Measurements from ENCODE around the gene WBP2.
A peak's percentile ranks its signal among the peaks of the same experiment; 100 is the strongest.
"Not testable (repeated sequence)": the region's sequence is repeated elsewhere in the genome, so short reads cannot be mapped to it uniquely, and the experiment has no call there.

WBP2 gene

GRCh38 chr17:75823257-75824041 is 31.7 kb downstream of the WBP2 start:
- in situ Hi-C loops (cut with HindIII; ENCODE audit: low pct_ligation_motif_present, low pct_unique_long_range_greater_than_20kb, low sequenced_read_pairs) = no loop called here
- DNase-seq = no peak

- in situ Hi-C loops (cut with HindIII; ENCODE audit: low pct_ligation_motif_present, low pct_unique_long_range_greater_than_20kb, low sequenced_read_pairs) = no loop called here
- no peak for DNase-seq
These were observed 32.4 kb downstream of the WBP2 start for GRCh38 chr17:75822800-75823166.

- no peak for DNase-seq
- in situ Hi-C loops (cut with HindIII; ENCODE audit: low pct_ligation_motif_present, low pct_unique_long_range_greater_than_20kb, low sequenced_read_pairs) = no loop called here
These were observed 32.9 kb downstream of the WBP2 start for GRCh38 chr17:75822119-75822799.

GRCh38 chr17:75821552-75821951 is 33.6 kb downstream of the WBP2 start:
- DNase-seq = no peak
- in situ Hi-C loops (cut with HindIII; ENCODE audit: low pct_ligation_motif_present, low pct_unique_long_range_greater_than_20kb, low sequenced_read_pairs) = no loop called here

GRCh38 chr17:75820094-75821080 is 34.7 kb downstream of the WBP2 start:
- DNase-seq = no peak
- in situ Hi-C loops (cut with HindIII; ENCODE audit: low pct_ligation_motif_present, low pct_unique_long_range_greater_than_20kb, low sequenced_read_pairs) = no loop called here

- in situ Hi-C loops (cut with HindIII; ENCODE audit: low pct_ligation_motif_present, low pct_unique_long_range_greater_than_20kb, low sequenced_read_pairs) = no loop called here
- no peak for DNase-seq
These were observed 35.5 kb downstream of the WBP2 start for GRCh38 chr17:75819678-75820077.

- in situ Hi-C loops (cut with HindIII; ENCODE audit: low pct_ligation_motif_present, low pct_unique_long_range_greater_than_20kb, low sequenced_read_pairs) = no loop called here
- no peak for DNase-seq
These were observed 36.0 kb downstream of the WBP2 start for GRCh38 chr17:75819116-75819515.

GRCh38 chr17:75818326-75818885 is 36.7 kb downstream of the WBP2 start:
- in situ Hi-C loops (cut with HindIII; ENCODE audit: low pct_ligation_motif_present, low pct_unique_long_range_greater_than_20kb, low sequenced_read_pairs) = no loop called here
- DNase-seq = no peak

- in situ Hi-C loops (cut with HindIII; ENCODE audit: low pct_ligation_motif_present, low pct_unique_long_range_greater_than_20kb, low sequenced_read_pairs) = no loop called here
- no peak for DNase-seq
These were observed 37.6 kb downstream of the WBP2 start for GRCh38 chr17:75817571-75817970.

GRCh38 chr17:75816693-75817092 is 38.4 kb downstream of the WBP2 start:
- in situ Hi-C loops (cut with HindIII; ENCODE audit: low pct_ligation_motif_present, low pct_unique_long_range_greater_than_20kb, low sequenced_read_pairs) = no loop called here
- no peak for DNase-seq

GRCh38 chr17:75815399-75815798 is 39.7 kb downstream of the WBP2 start:
- no peak for DNase-seq
- in situ Hi-C loops (cut with HindIII; ENCODE audit: low pct_ligation_motif_present, low pct_unique_long_range_greater_than_20kb, low sequenced_read_pairs) = no loop called here

GRCh38 chr17:75814900-75815373 is 40.2 kb downstream of the WBP2 start:
- DNase-seq = peak; percentile 71
- in situ Hi-C loops (cut with HindIII; ENCODE audit: low pct_ligation_motif_present, low pct_unique_long_range_greater_than_20kb, low sequenced_read_pairs) = no loop called here

GRCh38 chr17:75814021-75814395 is 41.1 kb downstream of the WBP2 start:
- in situ Hi-C loops (cut with HindIII; ENCODE audit: low pct_ligation_motif_present, low pct_unique_long_range_greater_than_20kb, low sequenced_read_pairs) = no loop called here
- no peak for DNase-seq

GRCh38 chr17:75813081-75814020 is 41.8 kb downstream of the WBP2 start:
- in situ Hi-C loops (cut with HindIII; ENCODE audit: low pct_ligation_motif_present, low pct_unique_long_range_greater_than_20kb, low sequenced_read_pairs) = no loop called here

GRCh38 chr17:75812096-75813013 is 42.8 kb downstream of the WBP2 start:
- in situ Hi-C loops (cut with HindIII; ENCODE audit: low pct_ligation_motif_present, low pct_unique_long_range_greater_than_20kb, low sequenced_read_pairs) = no loop called here
- DNase-seq = no peak

More at GRCh38 chr17:75813081-75814020, 41.8 kb downstream of the WBP2 start:
- DNase-seq = no peak

- in situ Hi-C loops (cut with HindIII; ENCODE audit: low pct_ligation_motif_present, low pct_unique_long_range_greater_than_20kb, low sequenced_read_pairs) = no loop called here
- DNase-seq = no peak
These were observed 44.0 kb downstream of the WBP2 start for GRCh38 chr17:75811174-75811573.

GRCh38 chr17:75810756-75811155 is 44.4 kb downstream of the WBP2 start:
- DNase-seq; in situ Hi-C loops (cut with HindIII; ENCODE audit: low pct_ligation_motif_present, low pct_unique_long_range_greater_than_20kb, low sequenced_read_pairs): not testable (repeated sequence)
